Activated naive CD8-positive, alpha-beta T cell treated with anti-CD3 and anti-CD28 coated beads, Interleukin-2, amount 50 U/mL, for 24 hours (primary cell): ENCODE results near the gene NUDT8.
"Not testable (repeated sequence)": the region's sequence is repeated elsewhere in the genome, so short reads cannot be mapped to it uniquely, and the experiment has no call there.

Source experiments
- ATAC-seq: fragments of 150-1000 bp; cut with Tn5 transposase; one replicate; pipeline ENCODE4 v1.10.0; 2021
- DNase-seq: peaks from one replicate; pipeline ENCODE4 v3.0.0; 2021
- H3K27ac Mint-ChIP-seq: one replicate; pipeline ENCODE4 v1.8.0; 2021; ENCODE audit warnings: mild to moderate bottlenecking, mixed read lengths
- H3K27me3 Mint-ChIP-seq: one replicate; pipeline ENCODE4 v1.8.0; 2021; ENCODE audit warnings: mixed read lengths
- H3K36me3 Mint-ChIP-seq: one replicate; pipeline ENCODE4 v1.8.0; 2021; ENCODE audit warnings: low read depth, mixed read lengths
- H3K4me1 Mint-ChIP-seq: one replicate; pipeline ENCODE4 v1.8.0; 2021; ENCODE audit warnings: mixed read lengths
- H3K4me3 Mint-ChIP-seq: one replicate; pipeline ENCODE4 v1.8.0; 2021; ENCODE audit warnings: mild to moderate bottlenecking, moderate library complexity, mixed read lengths
- H3K9me3 Mint-ChIP-seq: one replicate; pipeline ENCODE4 v1.8.0; 2021; ENCODE audit warnings: mixed read lengths

The NUDT8 gene

DNA sequence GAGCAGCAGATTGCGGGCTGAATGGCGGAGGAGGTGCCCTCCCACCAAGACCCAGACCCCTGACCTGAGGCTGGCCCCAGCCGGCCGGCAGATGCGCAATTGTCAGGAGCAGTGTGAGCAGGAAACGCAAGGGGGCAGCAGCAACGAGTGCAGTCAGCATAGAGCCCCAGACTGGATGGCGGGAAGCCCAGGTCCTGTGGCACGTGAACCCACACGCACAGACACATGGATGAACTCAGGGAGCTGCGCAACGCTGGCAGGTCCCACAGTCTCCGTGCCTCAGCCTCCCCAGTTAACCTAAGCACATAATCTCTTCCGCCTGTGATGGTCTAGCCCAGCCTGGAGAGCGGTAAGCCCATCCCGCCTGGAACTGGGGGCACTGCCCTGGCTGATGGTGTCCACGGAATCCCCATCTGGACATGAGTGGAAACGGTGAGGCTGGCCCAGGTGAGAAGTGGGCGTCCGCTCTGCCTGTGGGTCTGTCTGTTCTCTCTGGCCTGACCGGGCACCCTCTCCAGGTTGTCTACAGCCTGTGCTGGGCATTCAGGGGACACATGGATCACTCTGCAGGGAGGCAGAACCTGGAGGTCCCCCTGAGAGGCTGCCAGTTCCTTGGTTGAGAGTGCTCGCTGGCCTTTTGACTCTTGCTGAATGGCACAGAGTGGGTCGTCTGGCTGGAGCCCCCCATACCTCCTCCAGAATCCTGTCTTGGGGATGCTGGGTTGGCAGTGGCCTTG, 10.5 kb upstream of the NUDT8 start:
- Mint-ChIP-seq H3K27ac (no peak overlapping the region), H3K27me3 (no peaks in the 10 kb centered on the region), H3K36me3 (no peaks in the 10 kb centered on the region), H3K4me1 (peaks cover 6% of the 10 kb centered on the region), H3K4me3 (no peak overlapping the region), H3K9me3 (no peaks in the 10 kb centered on the region)
- peak; percentile 57 for ATAC-seq
- DNase-seq: peak; percentile 66

- Mint-ChIP-seq H3K9me3 (no peaks in the 10 kb centered on the region), H3K27ac (no peak within 1 kb of the TSS), H3K36me3 (no peaks in the 10 kb centered on the region), H3K4me1 (peaks cover 6% of the 10 kb centered on the region), H3K4me3 (no peak within 1 kb of the TSS), H3K27me3 (no peaks in the 10 kb centered on the region)
- DNase-seq (no peak), ATAC-seq (no peak)
These were observed 9.7 kb upstream of the NUDT8 start, which contains the start of gene TBX10 for GRCh38 chr11:67639438-67639859. Gene TBX10 (minus strand): TSS chr11:67639763. CDS start chr11:67639472, 291 bp downstream.

GRCh38 chr11:67638535-67639437, 9.0 kb upstream of the NUDT8 start:
- H3K4me1 Mint-ChIP-seq: peaks cover 4% of the 10 kb centered on the region
- ATAC-seq (no peak), DNase-seq (no peak)
- H3K27ac Mint-ChIP-seq: no peak overlapping the region
- no peaks in the 10 kb centered on the region for H3K36me3 Mint-ChIP-seq
- H3K4me3 Mint-ChIP-seq: no peak overlapping the region
- H3K9me3 Mint-ChIP-seq: no peaks in the 10 kb centered on the region
- no peaks in the 10 kb centered on the region for H3K27me3 Mint-ChIP-seq

DNA sequence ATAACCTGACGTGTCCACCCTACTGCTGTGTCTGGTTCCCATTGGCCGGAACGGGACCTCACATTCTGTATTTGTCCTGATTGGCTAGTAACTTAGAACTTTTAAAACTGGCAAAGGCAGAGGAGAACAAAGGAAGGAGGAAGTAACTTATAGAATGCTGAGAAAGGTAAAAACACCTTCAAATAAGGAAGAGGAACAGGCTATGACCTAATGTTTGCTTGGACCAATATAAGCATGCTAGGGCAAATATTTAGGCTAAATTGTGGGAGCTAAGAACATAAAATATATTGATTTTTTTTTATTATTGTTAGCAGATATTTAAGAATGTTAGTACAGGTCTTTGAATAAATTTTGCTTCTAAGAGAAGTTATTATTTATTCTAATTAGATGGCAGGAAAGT, 7.7 kb upstream of the NUDT8 start:
- H3K4me1 Mint-ChIP-seq, ATAC-seq, H3K36me3 Mint-ChIP-seq, H3K27ac Mint-ChIP-seq, H3K27me3 Mint-ChIP-seq, H3K4me3 Mint-ChIP-seq, DNase-seq, H3K9me3 Mint-ChIP-seq: not testable (repeated sequence)

GRCh38 chr11:67636962-67637361, 7.2 kb upstream of the NUDT8 start:
- H3K4me3 Mint-ChIP-seq: no peak overlapping the region
- no peak for ATAC-seq
- DNase-seq: no peak
- H3K27me3 Mint-ChIP-seq: no peaks in the 10 kb centered on the region
- no peaks in the 10 kb centered on the region for H3K9me3 Mint-ChIP-seq
- H3K4me1 Mint-ChIP-seq: peaks cover 4% of the 10 kb centered on the region
- no peaks in the 10 kb centered on the region for H3K36me3 Mint-ChIP-seq
- no peak overlapping the region for H3K27ac Mint-ChIP-seq

DNA sequence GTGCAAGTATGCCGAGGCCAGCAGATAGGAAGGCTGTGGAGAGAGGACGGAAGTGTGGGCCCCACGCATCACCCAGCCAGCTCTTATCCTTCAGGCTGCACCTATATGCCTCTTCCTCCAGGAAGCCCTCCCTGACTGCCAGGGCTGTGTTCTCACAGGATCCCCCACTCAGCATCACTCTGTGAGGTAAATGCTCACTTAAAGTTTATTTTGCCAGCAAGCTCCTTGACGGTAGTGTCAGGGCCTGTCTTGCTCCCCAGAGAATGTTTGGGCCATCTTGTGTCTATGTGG, 5.4 kb upstream of the NUDT8 start:
- no peak overlapping the region for H3K27ac Mint-ChIP-seq
- no peaks in the 10 kb centered on the region for H3K9me3 Mint-ChIP-seq
- no peak overlapping the region for H3K4me3 Mint-ChIP-seq
- ATAC-seq (no peak), DNase-seq (no peak)
- no peaks in the 10 kb centered on the region for H3K36me3 Mint-ChIP-seq
- no peaks in the 10 kb centered on the region for H3K27me3 Mint-ChIP-seq
- peaks cover 9% of the 10 kb centered on the region for H3K4me1 Mint-ChIP-seq

DNA sequence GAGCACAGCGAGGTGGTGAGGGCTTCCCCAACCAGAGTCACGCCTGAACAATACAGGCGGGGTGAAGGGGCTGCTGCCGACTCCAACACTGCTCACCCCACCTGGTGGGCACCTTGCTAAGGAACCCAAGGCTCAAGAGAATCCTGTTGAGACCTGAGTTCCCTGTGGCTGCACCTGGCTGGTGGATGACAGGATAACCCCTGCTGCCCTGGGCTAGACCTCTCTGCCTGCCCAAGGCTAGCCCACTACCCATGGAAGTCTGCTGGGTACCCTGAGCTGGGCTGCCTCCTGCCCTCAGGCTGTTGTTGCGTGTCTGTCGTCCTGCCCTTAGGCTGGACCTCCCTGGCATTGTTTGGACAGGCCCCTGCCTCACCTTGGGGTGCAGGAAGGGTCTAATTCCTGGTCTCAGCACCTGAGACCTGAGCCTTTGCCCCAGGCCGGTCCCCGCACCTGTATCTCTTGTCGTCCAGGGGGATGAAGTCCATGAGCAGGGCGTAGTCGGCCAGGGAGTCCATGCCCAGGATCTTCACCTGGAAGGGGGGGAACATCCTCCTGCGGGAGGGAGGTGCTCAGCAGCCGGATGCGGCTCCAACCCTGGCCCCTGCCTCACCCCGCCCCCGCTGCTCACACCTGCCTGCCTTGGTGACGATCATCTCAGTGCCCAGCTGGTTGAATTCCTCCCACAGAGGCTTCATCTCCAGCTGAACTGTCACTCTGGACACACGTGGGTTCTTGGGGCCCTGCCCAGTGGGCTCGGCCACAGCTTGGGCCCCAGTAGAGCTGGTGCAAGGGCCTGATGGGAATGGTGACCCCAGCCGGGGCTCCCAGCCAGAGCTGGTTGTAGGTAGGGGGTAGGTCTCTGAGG, 4.9 kb upstream of the NUDT8 start:
- Mint-ChIP-seq H3K4me1 (peaks cover 9% of the 10 kb centered on the region), H3K4me3 (no peak overlapping the region), H3K9me3 (no peaks in the 10 kb centered on the region), H3K36me3 (no peaks in the 10 kb centered on the region), H3K27me3 (no peaks in the 10 kb centered on the region), H3K27ac (no peak overlapping the region)
- ATAC-seq: no peak
- no peak for DNase-seq

DNA sequence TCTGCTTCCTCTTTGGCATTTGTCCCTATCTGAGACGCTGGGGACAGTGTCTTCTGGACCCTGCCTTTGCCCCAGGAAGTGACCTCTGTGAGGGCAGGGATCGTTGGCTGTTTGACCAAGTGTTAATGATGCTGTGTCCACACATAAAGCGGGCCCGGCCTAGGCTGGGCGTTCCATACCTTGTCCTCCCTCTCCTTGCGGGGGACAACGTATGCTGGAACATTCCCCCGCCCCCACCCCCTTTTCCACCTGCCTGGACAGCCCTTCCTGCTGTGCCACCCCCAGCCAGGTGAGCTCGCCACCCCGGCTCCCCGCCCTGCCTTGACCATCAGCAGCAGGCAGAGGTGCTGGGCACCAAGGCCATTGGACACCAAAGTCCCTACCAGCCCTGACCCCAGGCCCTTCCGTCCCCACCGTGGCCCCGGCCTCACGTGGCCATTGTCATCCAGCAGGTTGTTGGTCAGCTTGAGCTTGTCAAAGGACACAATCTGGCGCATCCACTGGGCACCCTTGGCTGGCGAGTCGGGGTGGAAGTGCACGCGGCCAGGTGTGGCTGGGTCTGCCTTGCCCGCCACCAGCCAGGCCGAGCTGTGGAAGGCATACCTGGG, 4.1 kb upstream of the NUDT8 start:
- peaks cover 9% of the 10 kb centered on the region for H3K4me1 Mint-ChIP-seq
- no peak for DNase-seq
- H3K27ac Mint-ChIP-seq: no peak overlapping the region
- no peak overlapping the region for H3K4me3 Mint-ChIP-seq
- H3K9me3 Mint-ChIP-seq: no peaks in the 10 kb centered on the region
- H3K36me3 Mint-ChIP-seq: no peaks in the 10 kb centered on the region
- ATAC-seq: no peak
- H3K27me3 Mint-ChIP-seq: no peaks in the 10 kb centered on the region

DNA sequence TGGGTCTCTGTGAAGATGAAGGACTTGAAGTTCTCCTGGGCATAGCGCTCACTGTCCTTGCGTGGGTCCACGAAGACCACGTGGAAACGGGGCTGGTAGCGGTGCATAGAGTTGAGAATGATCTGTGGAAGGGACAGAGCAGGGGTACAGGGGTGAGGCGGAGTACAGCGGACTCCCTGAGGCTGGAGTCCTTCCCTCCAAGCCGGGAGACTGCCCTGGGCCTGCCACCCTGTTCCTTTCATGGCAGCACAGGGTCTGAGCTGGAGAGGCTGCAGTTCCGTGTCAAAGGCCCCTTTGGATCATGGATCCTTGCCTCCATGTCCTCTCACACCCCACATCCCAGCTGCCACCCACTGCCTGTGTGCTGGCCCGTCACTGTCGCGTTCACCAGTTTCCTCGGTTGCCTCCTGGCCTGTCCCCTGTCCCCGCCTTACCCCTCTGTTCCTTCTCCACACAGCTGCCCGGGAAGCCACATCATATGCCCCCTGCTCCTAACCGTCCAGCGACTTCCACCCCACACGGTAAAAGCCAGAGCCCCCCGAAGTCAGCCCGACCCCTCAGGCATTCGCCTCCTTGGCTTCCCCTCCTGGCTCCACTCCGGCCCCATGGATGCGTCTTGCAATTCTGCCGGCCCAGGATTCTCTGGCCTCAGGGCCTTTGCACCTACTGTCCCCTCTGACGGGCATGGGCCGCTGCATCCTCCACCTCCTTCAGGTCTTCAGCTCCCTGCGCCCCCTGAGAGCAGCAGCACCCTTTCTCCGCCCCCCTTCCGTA, 3.4 kb upstream of the NUDT8 start:
- H3K27ac Mint-ChIP-seq: no peak overlapping the region

GRCh38 chr11:67632175-67632981, 2.6 kb upstream of the NUDT8 start:
- no peak overlapping the region for H3K27ac Mint-ChIP-seq
- peak overlapping the region; percentile 21 for H3K4me3 Mint-ChIP-seq
- H3K36me3 Mint-ChIP-seq: peaks cover under 1% of the 10 kb centered on the region
- no peak for DNase-seq
- no peaks in the 10 kb centered on the region for H3K9me3 Mint-ChIP-seq
- no peak for ATAC-seq
- H3K27me3 Mint-ChIP-seq: no peaks in the 10 kb centered on the region
- H3K4me1 Mint-ChIP-seq: peaks cover 9% of the 10 kb centered on the region

More for the DNA sequence above, 3.4 kb upstream of the NUDT8 start:
- Mint-ChIP-seq H3K4me1 (peaks cover 9% of the 10 kb centered on the region), H3K36me3 (no peaks in the 10 kb centered on the region), H3K4me3 (no peak overlapping the region), H3K27me3 (no peaks in the 10 kb centered on the region), H3K9me3 (no peaks in the 10 kb centered on the region)
- no peak for DNase-seq
- no peak for ATAC-seq

- peak overlapping the region; percentile 21 for H3K4me3 Mint-ChIP-seq
- H3K36me3 Mint-ChIP-seq: peaks cover 2% of the 10 kb centered on the region
- peaks cover 6% of the 10 kb centered on the region for H3K4me1 Mint-ChIP-seq
- DNase-seq (no peak), ATAC-seq (no peak)
- H3K9me3 Mint-ChIP-seq: no peaks in the 10 kb centered on the region
- no peaks in the 10 kb centered on the region for H3K27me3 Mint-ChIP-seq
- no peak overlapping the region for H3K27ac Mint-ChIP-seq
These were observed 2.1 kb upstream of the NUDT8 start for GRCh38 chr11:67631853-67632174.

GRCh38 chr11:67631411-67631810, 1.7 kb upstream of the NUDT8 start:
- H3K36me3 Mint-ChIP-seq: peaks cover 5% of the 10 kb centered on the region
- no peaks in the 10 kb centered on the region for H3K27me3 Mint-ChIP-seq
- H3K4me3 Mint-ChIP-seq: peak overlapping the region; percentile 75
- no peak overlapping the region for H3K27ac Mint-ChIP-seq
- DNase-seq (no peak), ATAC-seq (no peak)
- peaks cover 5% of the 10 kb centered on the region for H3K4me1 Mint-ChIP-seq
- no peaks in the 10 kb centered on the region for H3K9me3 Mint-ChIP-seq

- ATAC-seq: no peak
- Mint-ChIP-seq H3K4me1 (peaks cover 5% of the 10 kb centered on the region), H3K4me3 (peak overlapping the region; percentile 75), H3K36me3 (peaks cover 5% of the 10 kb centered on the region), H3K9me3 (no peaks in the 10 kb centered on the region), H3K27me3 (no peaks in the 10 kb centered on the region), H3K27ac (peak overlapping the region; percentile 53)
- DNase-seq: no peak
These were observed 1.2 kb upstream of the NUDT8 start for GRCh38 chr11:67630943-67631331.
